HepG2 (cell line): ENCODE data around the gene CBLN3. TPM values are rescaled to one million over a fixed set of nuclear protein-coding genes. Genes with fewer than 3 reads are reported as not detected.
A peak's percentile ranks its signal among the peaks of the same experiment; 100 is the strongest.

Experiments used
- ASH2L ChIP-seq: fragments of 300-600, 200-600 bp; sonication (generic); IDR thresholded peaks from 2 replicates; pipeline ENCODE4 v1.7.0; 2017; ENCODE audit warnings: low read depth, mild to moderate bottlenecking, moderate library complexity, mixed read lengths, low read length; ENCODE audit not compliant: insufficient read length
- BCL3 ChIP-seq: sonication (generic); formaldehyde crosslinking; IDR thresholded peaks from 2 replicates; pipeline ENCODE4 v1.5.1; 2020; ENCODE audit warnings: mild to moderate bottlenecking, missing genetic modification reagents, moderate library complexity
- FOXP4 ChIP-seq: sonication (generic); formaldehyde crosslinking; IDR thresholded peaks from 2 replicates; pipeline ENCODE4 v1.4.0; 2020; ENCODE audit warnings: missing genetic modification reagents
- GTF3A ChIP-seq: sonication (generic); formaldehyde crosslinking; conservative IDR thresholded peaks from 2 replicates; pipeline ENCODE4 v1.4.0; 2020; ENCODE audit warnings: mild to moderate bottlenecking, missing genetic modification reagents
- HMG20A ChIP-seq: IDR thresholded peaks from 2 replicates; pipeline ENCODE4 v1.6.1; 2016; ENCODE audit warnings: borderline replicate concordance
- KDM6A ChIP-seq: IDR thresholded peaks from 2 replicates; pipeline ENCODE4 v1.6.1; 2016; ENCODE audit warnings: low read depth
- KLF13 ChIP-seq: sonication (generic); formaldehyde crosslinking; IDR thresholded peaks from 2 replicates; pipeline ENCODE4 v1.4.0; 2020; ENCODE audit warnings: mild to moderate bottlenecking, missing genetic modification reagents
- MIER2 ChIP-seq: IDR thresholded peaks from 2 replicates; pipeline ENCODE4 v1.6.1; 2016; ENCODE audit warnings: missing biosample characterization, missing genetic modification reagents
- MIXL1 ChIP-seq: IDR thresholded peaks from 2 replicates; pipeline ENCODE4 v1.6.1; 2016
- SMYD3 ChIP-seq: sonication (generic); formaldehyde crosslinking; IDR thresholded peaks from 2 replicates; pipeline ENCODE4 v1.8.1; 2023; ENCODE audit warnings: mild to moderate bottlenecking, missing genetic modification reagents
- TEAD2 ChIP-seq: sonication (generic); formaldehyde crosslinking; IDR thresholded peaks from 2 replicates; pipeline ENCODE4 v1.9.0; 2021; ENCODE audit warnings: missing genetic modification reagents
- ZBTB20 ChIP-seq: sonication (generic); formaldehyde crosslinking; IDR thresholded peaks from 2 replicates; pipeline ENCODE4 v1.8.1; 2023; ENCODE audit warnings: missing genetic modification reagents, low read depth, mild to moderate bottlenecking, borderline replicate concordance
- ZFP82 ChIP-seq: sonication (generic); formaldehyde crosslinking; IDR thresholded peaks from 2 replicates; pipeline ENCODE4 v1.5.1; 2020; ENCODE audit warnings: mild to moderate bottlenecking, missing genetic modification reagents, borderline replicate concordance
- ZNF530 ChIP-seq: sonication (generic); formaldehyde crosslinking; IDR thresholded peaks from 2 replicates; pipeline ENCODE4 v1.5.0; 2020; ENCODE audit warnings: low read depth, mild to moderate bottlenecking, missing genetic modification reagents
- ZNF569 ChIP-seq: sonication (generic); formaldehyde crosslinking; IDR thresholded peaks from 2 replicates; pipeline ENCODE4 v1.5.0; 2020; ENCODE audit warnings: mild to moderate bottlenecking, missing genetic modification reagents, moderate library complexity, borderline replicate concordance
- polyA plus RNA-seq, 8 experiments: library from polyadenylated mRNA; depleted of rRNA in 3 of 8; stranded (reverse) in 7 of 8; unstranded in 1 of 8; fragments of >200 nt; fragmentation: Illumina TruSeq in 4 of 8; extraction: Trizol in 4 of 8; gene quantifications; 2 replicates each; pipeline versions ENCODE4 v1.2.1 to v1.2.3, GENCODE V29; 2011 to 2016; ENCODE audit warnings: low read depth in 4 of 8, missing spikeins in 1 of 8, mixed read lengths in 1 of 8; ENCODE audit not compliant: insufficient read depth in 1 of 8
- total RNA-seq, 5 experiments: library from RNA; depleted of rRNA; stranded (reverse); fragments of >200 nt; fragmentation: Illumina TruSeq; extraction: Trizol; gene quantifications; 2 replicates each; pipeline ENCODE4 v1.2.3, GENCODE V29; 2016; ENCODE audit warnings: low read depth in 1 of 5
- TF ChIP-seq, protein P1 (sequence below): sonication (generic); formaldehyde crosslinking; IDR thresholded peaks from 2 replicates; pipeline ENCODE4 v1.4.0; 2020; ENCODE audit warnings: missing genetic modification reagents
- TF ChIP-seq, protein P2 (sequence below): IDR thresholded peaks from 2 replicates; pipeline ENCODE4 v1.6.1; 2016
- TF ChIP-seq, protein P3 (sequence below): sonication (generic); formaldehyde crosslinking; IDR thresholded peaks from 2 replicates; pipeline ENCODE4 v1.5.1; 2020; ENCODE audit warnings: mild to moderate bottlenecking, missing genetic modification reagents, moderate library complexity

CBLN3 gene
- total and polyA plus RNA-seq, 2 of the 13 experiments (the other 11 are each of a cell fraction or from before 2014, with no cell fraction given), result 0.66 to 0.98 TPM

GRCh38 chr14:24442240-24443052 lies 13.0 kb upstream of the CBLN3 start, which contains the start of gene SDR39U1 (continued):
- peak; percentile 93 for TF ChIP-seq BCL3 (CRISPR knock-in tag)
- TF ChIP-seq FOXP4 (CRISPR knock-in tag), result no peak; the same call in none of the 2 replicates
- TF ChIP-seq, protein P1, sequence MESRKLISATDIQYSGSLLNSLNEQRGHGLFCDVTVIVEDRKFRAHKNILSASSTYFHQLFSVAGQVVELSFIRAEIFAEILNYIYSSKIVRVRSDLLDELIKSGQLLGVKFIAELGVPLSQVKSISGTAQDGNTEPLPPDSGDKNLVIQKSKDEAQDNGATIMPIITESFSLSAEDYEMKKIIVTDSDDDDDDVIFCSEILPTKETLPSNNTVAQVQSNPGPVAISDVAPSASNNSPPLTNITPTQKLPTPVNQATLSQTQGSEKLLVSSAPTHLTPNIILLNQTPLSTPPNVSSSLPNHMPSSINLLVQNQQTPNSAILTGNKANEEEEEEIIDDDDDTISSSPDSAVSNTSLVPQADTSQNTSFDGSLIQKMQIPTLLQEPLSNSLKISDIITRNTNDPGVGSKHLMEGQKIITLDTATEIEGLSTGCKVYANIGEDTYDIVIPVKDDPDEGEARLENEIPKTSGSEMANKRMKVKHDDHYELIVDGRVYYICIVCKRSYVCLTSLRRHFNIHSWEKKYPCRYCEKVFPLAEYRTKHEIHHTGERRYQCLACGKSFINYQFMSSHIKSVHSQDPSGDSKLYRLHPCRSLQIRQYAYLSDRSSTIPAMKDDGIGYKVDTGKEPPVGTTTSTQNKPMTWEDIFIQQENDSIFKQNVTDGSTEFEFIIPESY, result peak; percentile 9; the same call in 1 of the 2 replicates
- TF ChIP-seq KDM6A (CRISPR knock-in tag), result peak; percentile 11
- TF ChIP-seq ZBTB20 (CRISPR knock-in tag), result peak; percentile 92
- TF ChIP-seq, protein P2, sequence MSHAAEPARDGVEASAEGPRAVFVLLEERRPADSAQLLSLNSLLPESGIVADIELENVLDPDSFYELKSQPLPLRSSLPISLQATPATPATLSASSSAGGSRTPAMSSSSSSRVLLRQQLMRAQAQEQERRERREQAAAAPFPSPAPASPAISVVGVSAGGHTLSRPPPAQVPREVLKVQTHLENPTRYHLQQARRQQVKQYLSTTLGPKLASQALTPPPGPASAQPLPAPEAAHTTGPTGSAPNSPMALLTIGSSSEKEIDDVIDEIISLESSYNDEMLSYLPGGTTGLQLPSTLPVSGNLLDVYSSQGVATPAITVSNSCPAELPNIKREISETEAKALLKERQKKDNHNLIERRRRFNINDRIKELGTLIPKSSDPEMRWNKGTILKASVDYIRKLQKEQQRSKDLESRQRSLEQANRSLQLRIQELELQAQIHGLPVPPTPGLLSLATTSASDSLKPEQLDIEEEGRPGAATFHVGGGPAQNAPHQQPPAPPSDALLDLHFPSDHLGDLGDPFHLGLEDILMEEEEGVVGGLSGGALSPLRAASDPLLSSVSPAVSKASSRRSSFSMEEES (CRISPR knock-in tag), result peak; percentile 94
- no peak; the same call in 1 of the 2 replicates for TF ChIP-seq ZNF569 (CRISPR knock-in tag)
- TF ChIP-seq MIXL1, result peak; percentile 87
- peak; percentile 99 for TF ChIP-seq ASH2L
- TF ChIP-seq GTF3A (CRISPR knock-in tag), result no peak; the same call in 1 of the 2 replicates
- TF ChIP-seq, protein P3, sequence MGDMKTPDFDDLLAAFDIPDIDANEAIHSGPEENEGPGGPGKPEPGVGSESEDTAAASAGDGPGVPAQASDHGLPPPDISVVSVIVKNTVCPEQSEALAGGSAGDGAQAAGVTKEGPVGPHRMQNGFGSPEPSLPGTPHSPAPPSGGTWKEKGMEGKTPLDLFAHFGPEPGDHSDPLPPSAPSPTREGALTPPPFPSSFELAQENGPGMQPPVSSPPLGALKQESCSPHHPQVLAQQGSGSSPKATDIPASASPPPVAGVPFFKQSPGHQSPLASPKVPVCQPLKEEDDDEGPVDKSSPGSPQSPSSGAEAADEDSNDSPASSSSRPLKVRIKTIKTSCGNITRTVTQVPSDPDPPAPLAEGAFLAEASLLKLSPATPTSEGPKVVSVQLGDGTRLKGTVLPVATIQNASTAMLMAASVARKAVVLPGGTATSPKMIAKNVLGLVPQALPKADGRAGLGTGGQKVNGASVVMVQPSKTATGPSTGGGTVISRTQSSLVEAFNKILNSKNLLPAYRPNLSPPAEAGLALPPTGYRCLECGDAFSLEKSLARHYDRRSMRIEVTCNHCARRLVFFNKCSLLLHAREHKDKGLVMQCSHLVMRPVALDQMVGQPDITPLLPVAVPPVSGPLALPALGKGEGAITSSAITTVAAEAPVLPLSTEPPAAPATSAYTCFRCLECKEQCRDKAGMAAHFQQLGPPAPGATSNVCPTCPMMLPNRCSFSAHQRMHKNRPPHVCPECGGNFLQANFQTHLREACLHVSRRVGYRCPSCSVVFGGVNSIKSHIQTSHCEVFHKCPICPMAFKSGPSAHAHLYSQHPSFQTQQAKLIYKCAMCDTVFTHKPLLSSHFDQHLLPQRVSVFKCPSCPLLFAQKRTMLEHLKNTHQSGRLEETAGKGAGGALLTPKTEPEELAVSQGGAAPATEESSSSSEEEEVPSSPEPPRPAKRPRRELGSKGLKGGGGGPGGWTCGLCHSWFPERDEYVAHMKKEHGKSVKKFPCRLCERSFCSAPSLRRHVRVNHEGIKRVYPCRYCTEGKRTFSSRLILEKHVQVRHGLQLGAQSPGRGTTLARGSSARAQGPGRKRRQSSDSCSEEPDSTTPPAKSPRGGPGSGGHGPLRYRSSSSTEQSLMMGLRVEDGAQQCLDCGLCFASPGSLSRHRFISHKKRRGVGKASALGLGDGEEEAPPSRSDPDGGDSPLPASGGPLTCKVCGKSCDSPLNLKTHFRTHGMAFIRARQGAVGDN (CRISPR knock-in tag), result peak; percentile 100
- TF ChIP-seq ZNF530 (CRISPR knock-in tag), result no peak
- peak; percentile 14 for TF ChIP-seq MIER2 (CRISPR knock-in tag)
- 0 out of 2 replicates have a peak, but pooled peaks have one; percentile 85 for TF ChIP-seq KLF13 (CRISPR knock-in tag)
- TF ChIP-seq ZFP82, result 0 out of 2 replicates have a peak, but pooled peaks have one; percentile 71
- peak; percentile 35 for TF ChIP-seq HMG20A (CRISPR knock-in tag)
- no peak for TF ChIP-seq TEAD2 (CRISPR knock-in tag)
- peak; percentile 95 for TF ChIP-seq SMYD3
